Measurements from ENCODE around the gene EHD4.

- TF ChIP-seq CTCF (optimal IDR thresholded peaks at IDR 0.05 in 1 of 3, IDR thresholded peaks at IDR 0.05 in 1 of 3, conservative IDR thresholded peaks at IDR 0.05 in 1 of 3; ENCODE audit: extremely low read depth in 1 of 3, insufficient read depth in 2 of 3, low read length in 3 of 3), result no peak
- TF ChIP-seq EZH2 (IDR thresholded peaks at IDR 0.05; ENCODE audit: low read length), result no peak
These were observed 93.0 kb downstream of the EHD4 start for GRCh38 chr15:41879321-41879845.
